Activated CD8-positive, alpha-beta memory T cell treated with anti-CD3 and anti-CD28 coated beads for 4 hours (primary cell): Measurements from ENCODE around the gene ZDHHC14.
"Not testable (repeated sequence)": the region's sequence is repeated elsewhere in the genome, so short reads cannot be mapped to it uniquely, and the experiment has no call there.

Experiments used
- DNase-seq, 2 donors: peaks; one replicate each; pipeline ENCODE4 v3.0.0-alpha.2; 2020; ENCODE audit warnings: low read depth in 2 of 2

Gene ZDHHC14

GRCh38 chr6:157406661-157407060, 25.7 kb downstream of the ZDHHC14 start:
- DNase-seq, result no peak

GRCh38 chr6:157407646-157408045, 26.7 kb downstream of the ZDHHC14 start:
- no peak for DNase-seq

- not testable (repeated sequence) for DNase-seq
These were observed 27.4 kb downstream of the ZDHHC14 start for GRCh38 chr6:157408427-157408826.

- DNase-seq, result no peak
These were observed 29.1 kb downstream of the ZDHHC14 start for GRCh38 chr6:157410045-157410444.

GRCh38 chr6:157411368-157411767, 30.4 kb downstream of the ZDHHC14 start:
- DNase-seq, result no peak

- no peak for DNase-seq
These were observed 31.8 kb downstream of the ZDHHC14 start for GRCh38 chr6:157412791-157413190.

GRCh38 chr6:157420497-157420896, 39.5 kb downstream of the ZDHHC14 start:
- no peak for DNase-seq

GRCh38 chr6:157424491-157425020, 43.6 kb downstream of the ZDHHC14 start:
- DNase-seq, result no peak

- DNase-seq, result no peak
These were observed 47.0 kb downstream of the ZDHHC14 start for GRCh38 chr6:157427969-157428368.

- peak in 1 of 2 donors; percentile 5 for DNase-seq
These were observed 47.6 kb downstream of the ZDHHC14 start for GRCh38 chr6:157428427-157429202.

- DNase-seq, result no peak
These were observed 48.3 kb downstream of the ZDHHC14 start for GRCh38 chr6:157429248-157429647.

- no peak for DNase-seq
These were observed 49.8 kb downstream of the ZDHHC14 start for GRCh38 chr6:157430834-157431233.

- no peak for DNase-seq
These were observed 51.4 kb downstream of the ZDHHC14 start for GRCh38 chr6:157432231-157432891.

GRCh38 chr6:157432892-157433265, 51.9 kb downstream of the ZDHHC14 start:
- DNase-seq, result no peak

GRCh38 chr6:157433678-157434081, 52.7 kb downstream of the ZDHHC14 start:
- DNase-seq, result no peak

- no peak for DNase-seq
These were observed 53.5 kb downstream of the ZDHHC14 start for GRCh38 chr6:157434349-157435033.

GRCh38 chr6:157436219-157436943, 55.4 kb downstream of the ZDHHC14 start:
- no peak for DNase-seq

GRCh38 chr6:157436944-157437336, 56.0 kb downstream of the ZDHHC14 start:
- DNase-seq, result no peak

GRCh38 chr6:157438611-157439111, 57.7 kb downstream of the ZDHHC14 start:
- DNase-seq, result no peak

- DNase-seq, result no peak
These were observed 59.2 kb downstream of the ZDHHC14 start for GRCh38 chr6:157440171-157440570.

- no peak for DNase-seq
These were observed 61.3 kb downstream of the ZDHHC14 start for GRCh38 chr6:157442291-157442690.
